COLO668 (cell line): Measurements from ENCODE around the gene LSM12.

Experiments
- DNase-seq: peaks from one replicate; lab custom pipeline; 2025; ENCODE audit not compliant: unreplicated experiment; lab: John Stamatoyannopoulos, UW

Gene LSM12

GRCh38 chr17:44095647-44096496 lies 29.4 kb upstream of the LSM12 start:
- DNase-seq, result peak; percentile 74

GRCh38 chr17:44095388-44095646 lies 28.8 kb upstream of the LSM12 start:
- DNase-seq, result no peak

GRCh38 chr17:44094701-44095387 lies 28.4 kb upstream of the LSM12 start:
- DNase-seq, result no peak

GRCh38 chr17:44093231-44093900 lies 26.9 kb upstream of the LSM12 start:
- DNase-seq, result no peak

- DNase-seq, result no peak
Measured at GRCh38 chr17:44092051-44092450, 25.6 kb upstream of the LSM12 start.

- DNase-seq, result no peak
Measured at GRCh38 chr17:44091200-44091997, 24.9 kb upstream of the LSM12 start.

GRCh38 chr17:44088254-44088653 lies 21.8 kb upstream of the LSM12 start:
- no peak for DNase-seq

GRCh38 chr17:44087319-44087718 lies 20.8 kb upstream of the LSM12 start:
- DNase-seq, result no peak

GRCh38 chr17:44086364-44087311 lies 20.2 kb upstream of the LSM12 start:
- peak; percentile 21 for DNase-seq

GRCh38 chr17:44085908-44086307 lies 19.4 kb upstream of the LSM12 start:
- DNase-seq, result no peak

GRCh38 chr17:44084921-44085320 lies 18.4 kb upstream of the LSM12 start:
- DNase-seq, result no peak

- DNase-seq, result peak; percentile 4
Measured at GRCh38 chr17:44084131-44084538, 17.7 kb upstream of the LSM12 start.

GRCh38 chr17:44083250-44083849 lies 16.9 kb upstream of the LSM12 start:
- peak; percentile 34 for DNase-seq

- DNase-seq, result no peak
Measured at GRCh38 chr17:44082256-44082927, 15.9 kb upstream of the LSM12 start.

- DNase-seq, result no peak
Measured at GRCh38 chr17:44081681-44082080, 15.2 kb upstream of the LSM12 start.

GRCh38 chr17:44079877-44080821 lies 13.7 kb upstream of the LSM12 start:
- no peak for DNase-seq

GRCh38 chr17:44078412-44078811 lies 11.9 kb upstream of the LSM12 start:
- DNase-seq, result no peak

- DNase-seq, result no peak
Measured at GRCh38 chr17:44077595-44077909, 11.1 kb upstream of the LSM12 start.
